ENCODE results near the gene PELI2. TPM values are rescaled to one million over a fixed set of nuclear protein-coding genes. Genes with fewer than 3 reads are reported as not detected.

PELI2 gene
- total and polyA plus RNA-seq, 2 donors (not counting 1 experiment from before 2014, with no cell fraction given) = 15.5 to 29.2 TPM

DNA sequence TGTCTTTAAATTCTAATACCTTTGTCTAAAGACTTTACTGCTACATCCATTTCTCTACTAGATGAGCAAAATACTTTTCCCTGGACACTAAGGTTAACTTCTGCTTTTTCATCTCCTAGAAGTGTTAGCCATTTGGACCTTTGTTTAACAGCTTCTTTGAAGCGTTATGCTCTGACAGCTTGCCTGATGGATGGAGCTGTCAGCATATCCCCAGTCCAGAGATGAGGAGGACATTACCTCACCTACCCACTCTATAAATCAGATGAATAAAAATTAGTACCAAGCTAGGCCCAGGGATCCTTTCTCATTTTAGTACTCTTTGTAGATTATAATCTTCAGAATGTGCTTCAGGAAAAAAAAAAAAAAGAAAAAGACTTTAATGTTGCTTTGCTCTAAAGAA, 222.7 kb downstream of the PELI2 start:
- no peaks in the 10 kb centered on the region for H3K79me2 ChIP-seq (ENCODE audit: control insufficient read depth, insufficient read depth, low read length)
- TF ChIP-seq EZH2 (IDR thresholded peaks at IDR 0.05; ENCODE audit: low read length, missing control alignments) = no peak
- TF ChIP-seq, protein P1, sequence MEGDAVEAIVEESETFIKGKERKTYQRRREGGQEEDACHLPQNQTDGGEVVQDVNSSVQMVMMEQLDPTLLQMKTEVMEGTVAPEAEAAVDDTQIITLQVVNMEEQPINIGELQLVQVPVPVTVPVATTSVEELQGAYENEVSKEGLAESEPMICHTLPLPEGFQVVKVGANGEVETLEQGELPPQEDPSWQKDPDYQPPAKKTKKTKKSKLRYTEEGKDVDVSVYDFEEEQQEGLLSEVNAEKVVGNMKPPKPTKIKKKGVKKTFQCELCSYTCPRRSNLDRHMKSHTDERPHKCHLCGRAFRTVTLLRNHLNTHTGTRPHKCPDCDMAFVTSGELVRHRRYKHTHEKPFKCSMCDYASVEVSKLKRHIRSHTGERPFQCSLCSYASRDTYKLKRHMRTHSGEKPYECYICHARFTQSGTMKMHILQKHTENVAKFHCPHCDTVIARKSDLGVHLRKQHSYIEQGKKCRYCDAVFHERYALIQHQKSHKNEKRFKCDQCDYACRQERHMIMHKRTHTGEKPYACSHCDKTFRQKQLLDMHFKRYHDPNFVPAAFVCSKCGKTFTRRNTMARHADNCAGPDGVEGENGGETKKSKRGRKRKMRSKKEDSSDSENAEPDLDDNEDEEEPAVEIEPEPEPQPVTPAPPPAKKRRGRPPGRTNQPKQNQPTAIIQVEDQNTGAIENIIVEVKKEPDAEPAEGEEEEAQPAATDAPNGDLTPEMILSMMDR (conservative IDR thresholded peaks at IDR 0.05 in 1 of 2, IDR thresholded peaks at IDR 0.05 in 1 of 2; ENCODE audit: low read depth in 1 of 2, low read length in 2 of 2) = no peak
- H3K9me3 ChIP-seq (ENCODE audit: control insufficient read depth, insufficient read depth, low read depth, low read length) = no peaks in the 10 kb centered on the region
- H3K4me1 ChIP-seq (ENCODE audit: control insufficient read depth, extremely low read depth, insufficient read depth, low read length) = peaks cover 26% of the 10 kb centered on the region
- H3K9ac ChIP-seq (ENCODE audit: insufficient read depth, low read length) = no peak overlapping the region
- H3K36me3 ChIP-seq (ENCODE audit: control insufficient read depth, insufficient read depth, low read length) = no peaks in the 10 kb centered on the region
- no peaks in the 10 kb centered on the region for H4K20me1 ChIP-seq (ENCODE audit: control insufficient read depth, extremely low read depth, insufficient read depth, low read length)
- H2AFZ ChIP-seq (ENCODE audit: low read length) = no peak overlapping the region
- no peak for DNase-seq (ENCODE audit: low read depth in 2 of 2)
- peak overlapping the region; percentile 59 for H3K27ac ChIP-seq (ENCODE audit: insufficient read depth, low read length)
- H3K4me2 ChIP-seq (ENCODE audit: extremely low read depth, insufficient read depth, low read length) = no peak overlapping the region
- H3K27me3 ChIP-seq (ENCODE audit: control insufficient read depth, insufficient read depth, low read length) = no peaks in the 10 kb centered on the region
- no peak overlapping the region for H3K4me3 ChIP-seq (replicated peaks in 1 of 4; ENCODE audit: control extremely low read depth in 1 of 4, insufficient read depth in 1 of 4, low read depth in 3 of 4, low read length in 4 of 4)

GRCh38 chr14:56341766-56342493, 223.7 kb downstream of the PELI2 start:
- H2AFZ ChIP-seq (ENCODE audit: low read length) = peak overlapping the region; percentile 66

DNA sequence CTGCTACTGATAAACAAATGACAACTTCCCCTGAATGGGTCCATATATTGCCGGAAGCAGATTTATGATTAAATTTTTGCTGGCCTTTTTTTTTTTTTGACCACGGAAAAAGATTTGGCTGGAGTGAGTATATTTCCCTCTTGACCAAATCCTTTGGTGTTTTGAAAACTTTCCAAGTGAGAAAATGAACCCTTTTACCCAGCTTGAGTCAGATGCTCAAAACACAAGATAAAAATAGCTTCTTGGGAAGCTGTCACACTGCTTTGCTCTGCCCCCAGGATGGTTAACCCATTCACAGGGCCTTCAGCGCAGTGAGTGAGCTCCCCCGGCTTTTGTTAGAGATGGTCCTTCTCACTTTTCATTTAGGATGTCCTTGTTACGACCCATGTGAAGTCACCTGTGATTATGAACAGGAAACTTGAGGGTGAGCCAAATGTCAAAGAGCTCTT, 224.3 kb downstream of the PELI2 start:
- Histone ChIP-seq H3K36me3 (ENCODE audit: control insufficient read depth, insufficient read depth, low read length) (no peaks in the 10 kb centered on the region), H3K79me2 (ENCODE audit: control insufficient read depth, insufficient read depth, low read length) (no peaks in the 10 kb centered on the region), H3K9me3 (ENCODE audit: control insufficient read depth, insufficient read depth, low read depth, low read length) (no peaks in the 10 kb centered on the region), H2AFZ (ENCODE audit: low read length) (peak overlapping the region; percentile 31), H3K27me3 (ENCODE audit: control insufficient read depth, insufficient read depth, low read length) (no peaks in the 10 kb centered on the region), H4K20me1 (ENCODE audit: control insufficient read depth, extremely low read depth, insufficient read depth, low read length) (no peaks in the 10 kb centered on the region), H3K4me3 (replicated peaks in 1 of 4; ENCODE audit: control extremely low read depth in 1 of 4, insufficient read depth in 1 of 4, low read depth in 3 of 4, low read length in 4 of 4) (no peak overlapping the region), H3K9ac (ENCODE audit: insufficient read depth, low read length) (no peak overlapping the region), H3K27ac (ENCODE audit: insufficient read depth, low read length) (peak overlapping the region; percentile 59), H3K4me2 (ENCODE audit: extremely low read depth, insufficient read depth, low read length) (peak overlapping the region; percentile 37), H3K4me1 (ENCODE audit: control insufficient read depth, extremely low read depth, insufficient read depth, low read length) (peaks cover 26% of the 10 kb centered on the region)
- peak; percentile 83 to 86 for DNase-seq (ENCODE audit: low read depth in 2 of 2)
- no peak for TF ChIP-seq EZH2 (IDR thresholded peaks at IDR 0.05; ENCODE audit: low read length, missing control alignments)
- TF ChIP-seq, protein P1 (conservative IDR thresholded peaks at IDR 0.05 in 1 of 2, IDR thresholded peaks at IDR 0.05 in 1 of 2; ENCODE audit: low read depth in 1 of 2, low read length in 2 of 2) = no peak

More at GRCh38 chr14:56341766-56342493, 223.7 kb downstream of the PELI2 start:
- no peaks in the 10 kb centered on the region for H3K27me3 ChIP-seq (ENCODE audit: control insufficient read depth, insufficient read depth, low read length)
- H3K9ac ChIP-seq (ENCODE audit: insufficient read depth, low read length) = no peak overlapping the region
- H3K36me3 ChIP-seq (ENCODE audit: control insufficient read depth, insufficient read depth, low read length) = no peaks in the 10 kb centered on the region
- H3K4me3 ChIP-seq (replicated peaks in 1 of 4; ENCODE audit: control extremely low read depth in 1 of 4, insufficient read depth in 1 of 4, low read depth in 3 of 4, low read length in 4 of 4) = no peak overlapping the region
- peaks cover 26% of the 10 kb centered on the region for H3K4me1 ChIP-seq (ENCODE audit: control insufficient read depth, extremely low read depth, insufficient read depth, low read length)
- no peaks in the 10 kb centered on the region for H4K20me1 ChIP-seq (ENCODE audit: control insufficient read depth, extremely low read depth, insufficient read depth, low read length)
- peak overlapping the region; percentile 68 for H3K4me2 ChIP-seq (ENCODE audit: extremely low read depth, insufficient read depth, low read length)
- peak overlapping the region; percentile 59 for H3K27ac ChIP-seq (ENCODE audit: insufficient read depth, low read length)
- peak; percentile 63 to 72 for DNase-seq (ENCODE audit: low read depth in 2 of 2)
- H3K9me3 ChIP-seq (ENCODE audit: control insufficient read depth, insufficient read depth, low read depth, low read length) = no peaks in the 10 kb centered on the region
- no peaks in the 10 kb centered on the region for H3K79me2 ChIP-seq (ENCODE audit: control insufficient read depth, insufficient read depth, low read length)
- no peak for TF ChIP-seq EZH2 (IDR thresholded peaks at IDR 0.05; ENCODE audit: low read length, missing control alignments)
- TF ChIP-seq, protein P1 (conservative IDR thresholded peaks at IDR 0.05 in 1 of 2, IDR thresholded peaks at IDR 0.05 in 1 of 2; ENCODE audit: low read depth in 1 of 2, low read length in 2 of 2) = no peak
